Measurements from ENCODE around the gene SND1. TPM values are rescaled to one million over a fixed set of nuclear protein-coding genes. Genes with fewer than 3 reads are reported as not detected.

SND1 gene
- total and polyA plus RNA-seq, 5 donors from 2014 or later: 84.4 to 121 (median 86.9) TPM

- H3K36me3 Mint-ChIP-seq: peaks cover 38% of the 10 kb centered on the region
- H3K4me3 ChIP-seq (ENCODE audit: low read depth, low read length): no peak overlapping the region
- H3K27ac ChIP-seq (ENCODE audit: insufficient read depth, low read length, poor library complexity, severe bottlenecking): no peak overlapping the region
- H3K36me3 ChIP-seq (ENCODE audit: control insufficient read depth, insufficient read depth, low read length): peaks cover 17% of the 10 kb centered on the region
- no peak overlapping the region for H3K4me3 Mint-ChIP-seq
- H3K9me3 Mint-ChIP-seq: no peaks in the 10 kb centered on the region
- H3K4me1 ChIP-seq (ENCODE audit: control insufficient read depth, insufficient read depth, low read length, poor library complexity, severe bottlenecking): no peaks in the 10 kb centered on the region
- H3K9me3 ChIP-seq (ENCODE audit: control insufficient read depth in 2 of 2, low read length in 2 of 2): no peaks in the 10 kb centered on the region
- DNase-seq (no peak), ATAC-seq (ENCODE audit: low read depth in 2 of 2) (no peak)
- H3K4me1 Mint-ChIP-seq: peaks cover 0 to 5% (median 2%) of the 10 kb centered on the region in 4 donors
- H3K27me3 ChIP-seq (ENCODE audit: control insufficient read depth, insufficient read depth, low read length): no peaks in the 10 kb centered on the region
- H3K27me3 Mint-ChIP-seq: no peaks in the 10 kb centered on the region
- H3K27ac Mint-ChIP-seq: no peak overlapping the region
Measured at GRCh38 chr7:128021366-128021765, 369.4 kb downstream of the SND1 start.

GRCh38 chr7:128022631-128023532 lies 370.9 kb downstream of the SND1 start:
- Mint-ChIP-seq H3K27me3 (no peaks in the 10 kb centered on the region), H3K9me3 (no peaks in the 10 kb centered on the region), H3K36me3 (peaks cover 44% of the 10 kb centered on the region), H3K4me3 (no peak overlapping the region), H3K4me1 (peaks cover 0 to 4% (median 0%) of the 10 kb centered on the region in 4 donors), H3K27ac (no peak overlapping the region)
- no peak for ATAC-seq (ENCODE audit: low read depth in 2 of 2)
- no peak for DNase-seq
- H3K4me3 ChIP-seq (ENCODE audit: low read depth, low read length): no peak overlapping the region
- peaks cover 12% of the 10 kb centered on the region for H3K36me3 ChIP-seq (ENCODE audit: control insufficient read depth, insufficient read depth, low read length)
- H3K27ac ChIP-seq (ENCODE audit: insufficient read depth, low read length, poor library complexity, severe bottlenecking): no peak overlapping the region
- H3K9me3 ChIP-seq (ENCODE audit: control insufficient read depth in 2 of 2, low read length in 2 of 2): no peaks in the 10 kb centered on the region
- no peaks in the 10 kb centered on the region for H3K4me1 ChIP-seq (ENCODE audit: control insufficient read depth, insufficient read depth, low read length, poor library complexity, severe bottlenecking)
- no peaks in the 10 kb centered on the region for H3K27me3 ChIP-seq (ENCODE audit: control insufficient read depth, insufficient read depth, low read length)

DNA sequence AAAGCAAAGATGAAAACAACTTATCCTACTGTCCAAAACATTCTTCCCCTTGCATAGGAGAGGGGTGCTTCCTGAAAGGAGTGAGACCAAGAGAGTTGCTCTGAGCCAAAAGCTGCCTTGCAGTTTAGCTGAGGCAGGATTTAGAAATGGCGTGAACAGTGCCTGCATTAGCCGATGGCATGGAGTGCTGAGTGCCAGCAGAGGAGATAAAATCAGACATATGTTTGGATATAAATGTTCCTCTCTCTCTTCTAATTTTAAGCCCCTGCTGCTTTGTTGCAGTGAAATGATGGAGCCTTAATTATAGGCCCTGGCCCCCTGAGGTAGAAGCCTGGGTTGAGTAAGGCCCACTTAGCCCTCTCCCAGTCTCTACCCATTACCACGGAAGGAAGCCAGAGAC lies 372.2 kb downstream of the SND1 start:
- Mint-ChIP-seq H3K4me1 (peaks cover 0 to 5% (median 2%) of the 10 kb centered on the region in 4 donors), H3K27me3 (no peaks in the 10 kb centered on the region), H3K4me3 (no peak overlapping the region), H3K27ac (no peak overlapping the region), H3K9me3 (no peaks in the 10 kb centered on the region), H3K36me3 (peaks cover 49% of the 10 kb centered on the region)
- no peak overlapping the region for H3K27ac ChIP-seq (ENCODE audit: insufficient read depth, low read length, poor library complexity, severe bottlenecking)
- H3K9me3 ChIP-seq (ENCODE audit: control insufficient read depth in 2 of 2, low read length in 2 of 2): no peaks in the 10 kb centered on the region
- no peaks in the 10 kb centered on the region for H3K4me1 ChIP-seq (ENCODE audit: control insufficient read depth, insufficient read depth, low read length, poor library complexity, severe bottlenecking)
- no peak overlapping the region for H3K4me3 ChIP-seq (ENCODE audit: low read depth, low read length)
- ATAC-seq (ENCODE audit: low read depth in 2 of 2) (no peak), DNase-seq (no peak)
- H3K36me3 ChIP-seq (ENCODE audit: control insufficient read depth, insufficient read depth, low read length): peaks cover 17% of the 10 kb centered on the region
- H3K27me3 ChIP-seq (ENCODE audit: control insufficient read depth, insufficient read depth, low read length): no peaks in the 10 kb centered on the region

- H3K4me1 ChIP-seq (ENCODE audit: control insufficient read depth, insufficient read depth, low read length, poor library complexity, severe bottlenecking): peaks cover under 1% of the 10 kb centered on the region
- H3K36me3 ChIP-seq (ENCODE audit: control insufficient read depth, insufficient read depth, low read length): peaks cover 17% of the 10 kb centered on the region
- H3K27me3 ChIP-seq (ENCODE audit: control insufficient read depth, insufficient read depth, low read length): no peaks in the 10 kb centered on the region
- Mint-ChIP-seq H3K27ac (no peak overlapping the region), H3K9me3 (no peaks in the 10 kb centered on the region), H3K4me1 (peaks cover 0 to 14% (median 6%) of the 10 kb centered on the region in 4 donors), H3K4me3 (no peak overlapping the region), H3K27me3 (peaks cover 5% of the 10 kb centered on the region), H3K36me3 (peaks cover 48% of the 10 kb centered on the region)
- no peaks in the 10 kb centered on the region for H3K9me3 ChIP-seq (ENCODE audit: control insufficient read depth in 2 of 2, low read length in 2 of 2)
- ATAC-seq (ENCODE audit: low read depth in 2 of 2) (no peak), DNase-seq (no peak)
- no peak overlapping the region for H3K27ac ChIP-seq (ENCODE audit: insufficient read depth, low read length, poor library complexity, severe bottlenecking)
- H3K4me3 ChIP-seq (ENCODE audit: low read depth, low read length): no peak overlapping the region
Measured at GRCh38 chr7:128025380-128025779, 373.4 kb downstream of the SND1 start.

DNA sequence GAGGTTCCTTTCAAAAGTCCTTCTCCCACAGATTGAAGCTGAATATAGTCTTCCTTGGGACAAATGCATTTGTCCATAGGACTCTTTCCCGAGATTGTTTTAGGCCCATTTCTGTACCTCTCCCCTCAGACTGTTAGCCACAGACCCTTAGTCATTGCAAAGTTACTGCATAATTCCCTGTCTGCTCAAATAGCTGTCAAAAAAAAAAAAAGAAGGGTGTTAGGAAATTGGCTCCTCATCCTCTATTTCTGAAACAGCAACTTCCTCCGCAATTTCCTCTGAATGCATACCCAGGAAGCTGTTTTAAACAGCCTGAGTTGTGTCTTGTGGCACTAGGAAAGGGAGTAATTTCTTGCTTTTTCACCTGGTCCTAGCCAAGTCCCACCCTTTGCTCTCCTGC lies 373.8 kb downstream of the SND1 start:
- ATAC-seq (ENCODE audit: low read depth in 2 of 2): no peak
- peaks cover 44% of the 10 kb centered on the region for H3K36me3 Mint-ChIP-seq

GRCh38 chr7:128026551-128026950 lies 374.6 kb downstream of the SND1 start:
- H3K27ac Mint-ChIP-seq: no peak overlapping the region
- peaks cover 37% of the 10 kb centered on the region for H3K36me3 Mint-ChIP-seq
- H3K9me3 Mint-ChIP-seq: peaks cover 0 to 1% (median 0%) of the 10 kb centered on the region in 7 donors
- peaks cover 10% of the 10 kb centered on the region for H3K27me3 Mint-ChIP-seq
- Histone ChIP-seq H3K9me3 (ENCODE audit: control insufficient read depth in 2 of 2, low read length in 2 of 2) (no peaks in the 10 kb centered on the region), H3K27ac (ENCODE audit: insufficient read depth, low read length, poor library complexity, severe bottlenecking) (no peak overlapping the region), H3K4me1 (ENCODE audit: control insufficient read depth, insufficient read depth, low read length, poor library complexity, severe bottlenecking) (peaks cover 9% of the 10 kb centered on the region), H3K27me3 (ENCODE audit: control insufficient read depth, insufficient read depth, low read length) (no peaks in the 10 kb centered on the region), H3K36me3 (ENCODE audit: control insufficient read depth, insufficient read depth, low read length) (peaks cover 11% of the 10 kb centered on the region), H3K4me3 (ENCODE audit: low read depth, low read length) (no peak overlapping the region)
- ATAC-seq (ENCODE audit: low read depth in 2 of 2): no peak
- no peak for DNase-seq
- no peak overlapping the region for H3K4me3 Mint-ChIP-seq
- peaks cover 0 to 18% (median 6%) of the 10 kb centered on the region in 4 donors for H3K4me1 Mint-ChIP-seq

More for the DNA sequence above, 373.8 kb downstream of the SND1 start:
- Mint-ChIP-seq H3K27ac (peak overlapping the region in 1 of 3 donors; percentile 43), H3K4me3 (no peak overlapping the region), H3K9me3 (peaks cover 0 to 1% (median 0%) of the 10 kb centered on the region in 7 donors), H3K4me1 (peaks cover 0 to 18% (median 6%) of the 10 kb centered on the region in 4 donors), H3K27me3 (peaks cover 9% of the 10 kb centered on the region)
- Histone ChIP-seq H3K4me3 (ENCODE audit: low read depth, low read length) (no peak overlapping the region), H3K9me3 (ENCODE audit: control insufficient read depth in 2 of 2, low read length in 2 of 2) (no peaks in the 10 kb centered on the region), H3K27ac (ENCODE audit: insufficient read depth, low read length, poor library complexity, severe bottlenecking) (no peak overlapping the region), H3K36me3 (ENCODE audit: control insufficient read depth, insufficient read depth, low read length) (peaks cover 14% of the 10 kb centered on the region), H3K27me3 (ENCODE audit: control insufficient read depth, insufficient read depth, low read length) (no peaks in the 10 kb centered on the region), H3K4me1 (ENCODE audit: control insufficient read depth, insufficient read depth, low read length, poor library complexity, severe bottlenecking) (peaks cover 5% of the 10 kb centered on the region)
- DNase-seq: no peak

DNA sequence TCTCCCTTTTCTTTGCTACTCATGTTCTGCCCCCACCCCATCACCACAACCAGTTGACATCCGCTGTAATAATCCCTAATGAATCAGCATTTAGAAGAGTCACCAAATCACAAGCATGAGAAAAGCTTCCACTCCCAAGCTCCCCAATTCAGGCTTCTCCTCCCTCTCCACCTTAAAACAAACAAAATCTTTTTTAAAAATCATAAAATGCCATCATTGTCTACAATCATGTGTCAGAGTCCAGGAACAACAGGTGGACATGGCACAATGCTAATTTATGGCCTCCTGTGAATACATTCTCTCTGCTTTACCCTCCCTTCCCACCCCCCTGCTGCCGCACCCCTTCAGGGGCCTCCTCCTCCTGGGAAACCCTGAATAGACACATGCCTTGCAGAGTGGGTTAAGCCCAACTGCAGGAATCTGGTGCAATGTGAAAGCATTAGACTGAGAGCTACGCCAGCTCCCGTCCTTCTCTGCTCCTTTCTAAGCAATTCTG lies 375.5 kb downstream of the SND1 start:
- DNase-seq (no peak), ATAC-seq (ENCODE audit: low read depth in 2 of 2) (no peak)
- Mint-ChIP-seq H3K27ac (no peak overlapping the region), H3K9me3 (peaks cover 0 to 1% (median 0%) of the 10 kb centered on the region in 7 donors), H3K4me3 (no peak overlapping the region), H3K4me1 (peaks cover 0 to 20% (median 6%) of the 10 kb centered on the region in 4 donors), H3K36me3 (peaks cover 31% of the 10 kb centered on the region), H3K27me3 (peaks cover 10% of the 10 kb centered on the region)
- Histone ChIP-seq H3K9me3 (ENCODE audit: control insufficient read depth in 2 of 2, low read length in 2 of 2) (no peaks in the 10 kb centered on the region), H3K27me3 (ENCODE audit: control insufficient read depth, insufficient read depth, low read length) (no peaks in the 10 kb centered on the region), H3K4me3 (ENCODE audit: low read depth, low read length) (no peak overlapping the region), H3K4me1 (ENCODE audit: control insufficient read depth, insufficient read depth, low read length, poor library complexity, severe bottlenecking) (peaks cover 11% of the 10 kb centered on the region), H3K36me3 (ENCODE audit: control insufficient read depth, insufficient read depth, low read length) (peaks cover 11% of the 10 kb centered on the region), H3K27ac (ENCODE audit: insufficient read depth, low read length, poor library complexity, severe bottlenecking) (no peak overlapping the region)
